Measurements from ENCODE around the gene ST8SIA6.

Gene ST8SIA6

GRCh38 chr10:17475661-17476060 lies 21.3 kb upstream of the ST8SIA6 start:
- no peak for TF ChIP-seq POLR2A (IDR thresholded peaks at IDR 0.05; ENCODE audit: low read depth, low read length)
- no peak for TF ChIP-seq POLR2AphosphoS5 (IDR thresholded peaks at IDR 0.05; ENCODE audit: low read depth, low read length)
- TF ChIP-seq TAF1 (IDR thresholded peaks at IDR 0.05; ENCODE audit: borderline replicate concordance, low read depth, low read length): no peak
- DNase-seq (ENCODE audit: insufficient read length): no peak
- no peak for FAIRE-seq

GRCh38 chr10:17474595-17475323 lies 20.4 kb upstream of the ST8SIA6 start:
- DNase-seq (ENCODE audit: insufficient read length) (no peak), FAIRE-seq (no peak)
- TF ChIP-seq POLR2AphosphoS5 (IDR thresholded peaks at IDR 0.05; ENCODE audit: low read depth, low read length) (no peak), TAF1 (IDR thresholded peaks at IDR 0.05; ENCODE audit: borderline replicate concordance, low read depth, low read length) (no peak), POLR2A (IDR thresholded peaks at IDR 0.05; ENCODE audit: low read depth, low read length) (no peak)

- DNase-seq (ENCODE audit: insufficient read length) (no peak), FAIRE-seq (no peak)
- TF ChIP-seq POLR2AphosphoS5 (IDR thresholded peaks at IDR 0.05; ENCODE audit: low read depth, low read length) (no peak), TAF1 (IDR thresholded peaks at IDR 0.05; ENCODE audit: borderline replicate concordance, low read depth, low read length) (no peak), POLR2A (IDR thresholded peaks at IDR 0.05; ENCODE audit: low read depth, low read length) (no peak)
These were observed 19.0 kb upstream of the ST8SIA6 start for GRCh38 chr10:17473228-17473950.

GRCh38 chr10:17472481-17473227 lies 18.3 kb upstream of the ST8SIA6 start:
- FAIRE-seq: no peak
- DNase-seq (ENCODE audit: insufficient read length): no peak
- TF ChIP-seq TAF1 (IDR thresholded peaks at IDR 0.05; ENCODE audit: borderline replicate concordance, low read depth, low read length): no peak
- TF ChIP-seq POLR2AphosphoS5 (IDR thresholded peaks at IDR 0.05; ENCODE audit: low read depth, low read length): no peak
- TF ChIP-seq POLR2A (IDR thresholded peaks at IDR 0.05; ENCODE audit: low read depth, low read length): no peak

DNA sequence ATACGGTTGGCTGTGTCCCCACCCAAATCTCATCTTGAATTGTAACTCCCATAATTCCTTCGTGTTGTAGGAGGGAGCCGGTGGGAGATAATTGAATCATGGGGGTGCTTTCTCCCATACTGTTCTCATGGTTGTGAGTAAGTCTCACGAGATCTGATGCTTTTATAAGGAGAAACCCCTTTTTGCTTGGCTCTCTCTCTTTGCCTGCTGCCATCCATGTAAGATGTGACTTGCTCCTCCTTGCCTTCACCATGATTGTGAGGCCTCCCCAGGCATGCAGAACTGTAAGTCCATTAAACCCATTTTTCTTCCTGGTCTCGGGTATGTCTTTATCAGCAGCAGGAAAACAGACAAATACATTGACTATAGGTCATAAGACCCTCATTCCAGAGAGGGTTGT lies 15.9 kb upstream of the ST8SIA6 start:
- TF ChIP-seq POLR2AphosphoS5 (IDR thresholded peaks at IDR 0.05; ENCODE audit: low read depth, low read length) (no peak), TAF1 (IDR thresholded peaks at IDR 0.05; ENCODE audit: borderline replicate concordance, low read depth, low read length) (no peak), POLR2A (IDR thresholded peaks at IDR 0.05; ENCODE audit: low read depth, low read length) (no peak)
- DNase-seq (ENCODE audit: insufficient read length): no peak
- no peak for FAIRE-seq

- DNase-seq (ENCODE audit: insufficient read length) (no peak), FAIRE-seq (no peak)
- TF ChIP-seq POLR2A (IDR thresholded peaks at IDR 0.05; ENCODE audit: low read depth, low read length) (no peak), TAF1 (IDR thresholded peaks at IDR 0.05; ENCODE audit: borderline replicate concordance, low read depth, low read length) (no peak), POLR2AphosphoS5 (IDR thresholded peaks at IDR 0.05; ENCODE audit: low read depth, low read length) (no peak)
These were observed 11.1 kb upstream of the ST8SIA6 start for GRCh38 chr10:17465328-17466125.

- DNase-seq (ENCODE audit: insufficient read length): no peak
- FAIRE-seq: no peak
- no peak for TF ChIP-seq POLR2A (IDR thresholded peaks at IDR 0.05; ENCODE audit: low read depth, low read length)
- no peak for TF ChIP-seq TAF1 (IDR thresholded peaks at IDR 0.05; ENCODE audit: borderline replicate concordance, low read depth, low read length)
- no peak for TF ChIP-seq POLR2AphosphoS5 (IDR thresholded peaks at IDR 0.05; ENCODE audit: low read depth, low read length)
These were observed 10.2 kb upstream of the ST8SIA6 start for GRCh38 chr10:17464545-17464944.

GRCh38 chr10:17460756-17461155 lies 6.4 kb upstream of the ST8SIA6 start:
- no peak for DNase-seq (ENCODE audit: insufficient read length)
- TF ChIP-seq POLR2A (IDR thresholded peaks at IDR 0.05; ENCODE audit: low read depth, low read length) (no peak), TAF1 (IDR thresholded peaks at IDR 0.05; ENCODE audit: borderline replicate concordance, low read depth, low read length) (no peak), POLR2AphosphoS5 (IDR thresholded peaks at IDR 0.05; ENCODE audit: low read depth, low read length) (no peak)
- no peak for FAIRE-seq

- DNase-seq (ENCODE audit: insufficient read length): no peak
- no peak for FAIRE-seq
- TF ChIP-seq POLR2AphosphoS5 (IDR thresholded peaks at IDR 0.05; ENCODE audit: low read depth, low read length) (no peak), TAF1 (IDR thresholded peaks at IDR 0.05; ENCODE audit: borderline replicate concordance, low read depth, low read length) (no peak), POLR2A (IDR thresholded peaks at IDR 0.05; ENCODE audit: low read depth, low read length) (no peak)
These were observed 2.7 kb upstream of the ST8SIA6 start for GRCh38 chr10:17457083-17457482.

DNA sequence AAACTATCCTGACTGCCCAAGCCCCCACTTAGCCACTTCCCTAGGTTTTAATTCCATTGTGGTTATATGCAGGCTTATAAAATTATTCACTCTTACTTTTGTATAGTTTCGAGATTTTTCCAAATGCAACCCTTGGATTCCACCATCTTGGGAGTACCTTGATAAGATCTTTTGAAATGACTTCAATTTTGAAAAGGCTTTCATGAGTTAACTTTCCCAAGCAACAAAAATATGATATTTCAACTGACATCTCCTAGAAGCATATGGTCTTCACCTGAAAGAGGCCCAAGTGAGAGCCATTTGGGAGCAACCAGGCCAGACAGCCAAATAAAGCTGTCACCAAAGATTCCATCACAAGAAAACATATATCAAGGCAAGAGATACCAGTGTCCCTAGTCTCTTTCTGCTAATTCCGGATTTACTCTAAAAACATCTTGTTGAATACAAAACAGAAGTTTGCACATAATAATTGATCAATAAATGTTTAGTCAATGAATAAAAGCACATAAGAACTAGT lies 1.7 kb upstream of the ST8SIA6 start:
- FAIRE-seq (no peak), DNase-seq (ENCODE audit: insufficient read length) (no peak)
- TF ChIP-seq POLR2A (IDR thresholded peaks at IDR 0.05; ENCODE audit: low read depth, low read length) (no peak), POLR2AphosphoS5 (IDR thresholded peaks at IDR 0.05; ENCODE audit: low read depth, low read length) (no peak), TAF1 (IDR thresholded peaks at IDR 0.05; ENCODE audit: borderline replicate concordance, low read depth, low read length) (no peak)
